Activated CD4-positive, alpha-beta T cell treated with anti-CD3 and anti-CD28 coated beads, Interleukin-2, amount 50 U/mL, for 4 hours (primary cell): Measurements from ENCODE around the gene SUPT3H.

Experiments
- DNase-seq, 2 experiments: peaks; one replicate each; pipeline ENCODE4 v3.0.0-alpha.2; 2020

Gene SUPT3H

DNA sequence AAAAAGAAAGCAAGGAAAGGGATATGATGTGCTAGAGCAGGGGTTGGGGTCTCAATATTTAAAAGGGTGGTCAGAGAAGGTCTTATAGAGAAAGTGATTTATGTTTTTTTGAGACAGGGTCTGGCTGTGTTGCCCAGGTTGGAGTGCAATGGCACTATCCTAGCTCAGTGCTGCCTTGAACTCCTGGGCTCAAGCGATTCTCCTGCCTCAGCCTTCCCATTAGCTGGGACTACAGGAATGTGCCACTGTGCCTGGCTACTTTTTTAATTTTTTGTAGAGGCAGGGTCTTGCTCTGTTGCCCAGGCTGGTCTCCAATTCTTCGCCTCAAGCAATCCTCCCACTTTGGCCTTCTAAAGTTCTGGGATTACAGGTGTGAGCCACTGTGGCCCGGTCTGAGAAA, 557.0 kb downstream of the SUPT3H start:
- no peak for DNase-seq

DNA sequence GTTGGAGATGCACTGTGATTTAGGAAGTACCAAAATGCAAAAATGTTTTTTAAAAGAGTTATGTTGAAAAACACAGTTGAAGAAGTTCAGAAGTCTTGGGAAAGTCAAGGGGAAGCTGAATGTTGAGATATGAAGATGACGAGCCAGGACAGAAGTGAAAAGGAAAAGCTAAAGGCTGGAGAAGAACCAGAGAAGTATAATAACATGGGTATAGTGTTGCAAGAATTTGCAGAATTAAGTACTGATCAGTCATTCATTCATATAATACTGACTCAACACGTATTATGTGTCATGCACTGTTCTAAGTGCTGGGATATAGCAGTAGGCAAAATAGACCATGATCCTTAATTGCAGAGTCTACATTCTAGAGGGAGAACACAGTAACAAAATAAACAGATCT, 557.4 kb downstream of the SUPT3H start:
- DNase-seq = no peak

DNA sequence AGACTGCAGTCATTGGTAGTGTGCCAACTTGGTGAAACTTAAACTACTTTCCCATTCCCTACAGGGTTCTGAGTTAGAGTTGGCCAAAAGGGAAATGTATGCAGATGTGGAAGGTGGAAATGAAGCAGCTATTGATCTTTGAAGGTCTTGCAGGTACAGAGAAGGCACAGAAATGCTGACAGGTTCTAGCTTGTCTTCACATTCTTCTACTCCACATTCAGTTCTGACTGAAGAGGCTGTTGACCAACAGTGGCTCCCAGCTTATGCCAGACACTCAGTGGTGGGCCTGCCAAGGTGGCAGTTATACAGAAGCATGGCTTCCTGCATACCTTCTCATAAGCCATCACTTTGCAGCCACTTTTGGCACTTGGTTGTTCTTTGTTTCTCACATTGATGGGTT, 566.3 kb downstream of the SUPT3H start:
- no peak for DNase-seq

DNA sequence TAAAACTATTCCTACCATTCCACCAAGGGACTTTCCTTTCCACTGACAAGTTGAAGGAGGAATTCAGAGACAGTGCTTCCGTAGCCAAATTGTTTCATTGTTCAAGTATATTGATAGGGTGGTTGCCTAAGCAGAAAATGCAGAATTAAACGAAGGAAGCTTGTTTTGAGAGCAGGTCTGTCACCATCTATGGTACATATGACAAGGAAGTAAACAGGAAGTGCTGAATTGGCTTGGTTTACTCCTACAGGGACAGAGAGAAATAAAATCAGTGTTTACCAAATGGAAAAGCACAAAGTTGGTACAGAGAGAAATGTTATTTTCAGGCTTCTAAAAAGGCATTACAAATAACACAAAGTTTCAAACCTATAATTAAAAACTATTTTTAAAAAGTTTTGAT, 568.5 kb downstream of the SUPT3H start:
- DNase-seq = no peak

DNA sequence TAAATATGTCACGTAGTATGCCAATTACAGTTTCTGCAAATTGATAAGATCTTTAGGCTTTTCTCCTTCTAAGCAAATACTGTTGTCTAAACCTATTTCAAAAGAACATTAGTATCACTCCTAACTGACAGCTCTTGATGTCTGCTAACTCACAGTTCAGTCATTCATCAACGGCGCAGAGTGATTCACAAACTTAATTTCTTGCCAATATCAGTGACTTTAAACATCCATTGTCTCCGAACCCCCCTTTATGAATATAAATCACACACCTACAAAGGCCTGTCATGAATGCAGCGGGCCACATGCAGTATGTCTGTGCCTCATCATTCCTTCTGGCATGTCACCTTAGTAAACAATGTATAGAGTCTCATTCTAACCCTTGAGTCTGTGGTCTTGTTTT, 569.6 kb downstream of the SUPT3H start:
- DNase-seq = no peak

DNA sequence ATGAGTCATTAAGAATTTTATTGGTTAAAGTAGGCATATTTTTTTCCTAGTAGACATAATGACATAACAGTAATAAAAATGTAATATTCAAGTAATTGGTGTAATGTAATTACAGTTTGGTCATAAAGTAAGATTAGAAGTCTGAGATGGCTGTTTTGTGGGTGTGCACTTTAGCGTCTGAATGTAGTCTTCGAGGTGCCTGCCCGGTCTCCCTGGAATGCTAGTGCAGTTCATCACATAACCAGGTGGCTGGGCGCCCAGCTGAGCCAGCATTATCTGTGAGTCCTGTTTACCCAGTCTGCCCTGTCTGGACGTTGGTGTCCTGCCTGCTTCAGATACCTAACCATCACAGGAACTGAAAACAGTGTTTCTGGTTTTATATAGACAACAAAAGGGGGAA, 571.1 kb downstream of the SUPT3H start:
- no peak for DNase-seq

DNA sequence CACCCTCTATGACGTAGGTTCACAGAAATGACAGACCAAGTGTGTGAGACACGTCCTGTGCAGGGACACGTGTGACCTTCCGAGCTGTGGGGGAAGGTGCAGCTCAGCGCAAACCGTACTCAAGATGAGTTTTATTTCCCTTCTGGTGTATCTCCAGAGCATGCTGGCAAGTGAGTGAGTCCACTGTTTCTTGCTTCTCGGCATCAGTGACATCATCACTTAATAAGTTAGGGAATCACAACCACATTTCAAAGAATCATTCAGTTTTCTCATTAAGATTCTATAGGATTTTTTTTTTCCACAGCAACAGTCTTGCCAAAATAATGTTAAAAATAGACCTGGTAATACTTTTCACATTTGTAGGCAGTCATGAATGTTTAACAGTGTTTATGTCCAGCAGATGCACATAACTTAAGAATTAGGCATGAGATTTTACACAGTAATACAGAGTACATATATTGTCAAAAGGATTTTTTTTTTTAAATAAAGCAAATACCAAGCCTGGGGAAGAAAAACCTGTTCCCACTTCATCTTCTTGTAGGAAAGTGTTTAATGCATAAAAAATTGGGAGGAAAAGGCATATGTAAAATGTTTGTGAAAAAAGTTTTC, 572.4 kb downstream of the SUPT3H start:
- DNase-seq = no peak

DNA sequence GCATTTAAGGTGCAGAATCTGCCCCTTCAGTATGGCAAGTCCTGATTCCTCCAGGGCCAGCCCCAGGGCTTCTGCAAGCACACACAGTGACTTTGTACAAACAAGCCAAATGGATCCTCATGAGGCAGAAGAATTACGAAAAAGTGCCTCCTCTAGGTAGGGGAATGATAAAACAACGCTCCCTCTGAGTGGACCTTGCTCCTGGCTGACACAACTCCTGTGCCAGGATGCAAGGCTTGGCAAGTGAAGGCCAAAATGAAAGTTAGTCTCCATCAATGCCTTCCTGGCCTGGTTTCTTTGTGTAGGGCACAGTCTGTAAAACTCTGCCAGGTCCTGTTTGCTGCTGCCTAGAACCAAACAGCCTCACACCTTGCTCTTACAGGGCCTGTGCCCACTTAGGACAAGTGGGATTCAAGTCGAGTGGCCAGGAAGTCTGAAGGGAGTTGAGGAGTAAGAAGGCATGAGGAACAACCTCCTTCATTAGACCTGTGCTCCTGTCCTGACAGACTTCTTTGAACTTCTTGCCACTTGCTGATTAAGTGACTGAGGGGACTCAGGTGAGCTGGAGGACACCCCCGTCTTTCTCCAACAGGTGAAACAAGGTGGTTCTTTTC, 573.1 kb downstream of the SUPT3H start:
- DNase-seq = no peak

DNA sequence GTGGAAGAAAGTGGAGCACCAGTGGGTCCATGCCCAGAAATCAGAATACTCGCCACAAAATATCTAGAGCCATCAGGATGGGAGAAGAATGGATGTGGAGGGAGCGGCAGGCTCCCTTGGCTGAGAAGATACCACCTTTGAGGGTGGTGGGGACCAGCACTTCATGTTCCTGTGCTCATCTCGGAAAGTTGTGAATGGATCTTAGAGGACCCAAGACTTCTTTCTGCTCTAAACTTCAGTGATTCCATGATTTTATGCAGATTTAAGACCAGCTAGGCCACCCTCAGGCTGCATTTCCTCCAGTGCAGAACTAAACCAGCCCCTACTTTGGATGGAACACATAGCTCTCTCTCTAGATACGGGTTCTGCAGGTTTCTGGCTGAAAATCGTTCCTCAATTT, 573.7 kb downstream of the SUPT3H start:
- no peak for DNase-seq

DNA sequence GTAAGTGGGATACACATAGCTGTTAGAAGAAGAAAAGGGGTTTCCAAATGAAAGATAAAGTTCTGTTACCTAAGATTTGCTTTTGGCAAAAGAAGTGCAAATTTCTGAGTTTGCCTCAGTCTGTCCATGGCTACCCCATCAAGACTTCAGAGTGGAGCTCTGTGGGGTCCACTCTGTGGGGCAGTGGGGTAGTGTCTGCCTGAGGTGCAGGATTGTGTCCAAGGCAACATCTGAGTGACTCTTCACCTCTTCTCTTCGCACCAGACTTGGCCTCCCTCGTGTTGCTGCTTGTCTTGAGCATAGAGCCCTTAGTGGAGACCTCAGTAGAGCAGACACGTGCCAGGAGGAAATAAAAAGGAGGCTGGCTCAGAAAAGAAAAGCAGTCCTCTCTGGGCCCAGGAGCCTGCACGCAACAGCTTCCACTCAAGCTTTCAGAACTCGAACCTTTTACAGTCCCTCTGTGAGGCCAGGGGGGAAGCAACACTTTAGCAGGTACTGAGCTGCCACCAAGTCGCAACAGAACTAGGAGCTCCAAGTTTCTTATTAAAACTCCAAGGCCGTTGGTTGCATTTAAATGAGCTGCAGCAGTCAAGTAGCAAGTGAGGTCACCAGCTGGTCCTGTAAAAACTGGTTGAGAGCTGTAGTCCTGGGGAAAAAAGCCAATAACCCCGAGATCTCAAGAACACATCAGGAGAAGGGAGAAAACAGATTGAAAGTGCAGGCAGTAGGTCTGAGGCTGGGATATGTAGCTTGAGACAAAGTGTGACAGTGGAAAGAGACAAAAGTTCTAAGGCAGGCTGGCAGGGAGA, 576.7 kb downstream of the SUPT3H start:
- no peak for DNase-seq

DNA sequence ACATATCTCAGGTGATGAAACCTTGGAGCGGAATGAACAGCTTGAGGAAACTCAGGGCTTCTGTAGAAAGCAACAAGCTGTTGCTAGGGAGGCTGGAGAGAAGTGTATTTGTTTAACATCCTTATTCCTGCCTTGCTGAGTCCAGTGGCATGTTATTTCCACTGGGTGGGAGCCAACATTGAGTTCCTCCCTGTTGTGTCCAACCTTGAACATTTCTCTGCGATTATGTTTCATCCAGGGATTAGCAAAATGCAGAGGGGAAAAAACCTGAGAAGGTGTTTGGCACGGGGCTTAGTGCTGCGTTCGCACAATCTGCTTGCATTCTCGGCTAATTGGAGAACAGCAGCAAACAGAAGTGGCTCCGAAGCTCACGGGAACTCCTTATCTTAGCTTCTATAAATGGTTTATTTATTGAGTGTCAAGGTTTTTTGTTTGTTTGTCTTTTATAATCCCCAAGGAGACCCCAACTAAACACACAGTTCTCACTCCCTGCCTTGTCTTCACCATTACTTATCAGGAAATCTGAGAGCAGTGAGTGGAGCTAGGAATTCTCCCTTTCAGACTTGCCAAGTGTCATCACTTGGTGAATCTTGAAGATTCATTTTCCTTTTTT, 577.5 kb downstream of the SUPT3H start:
- DNase-seq = no peak

DNA sequence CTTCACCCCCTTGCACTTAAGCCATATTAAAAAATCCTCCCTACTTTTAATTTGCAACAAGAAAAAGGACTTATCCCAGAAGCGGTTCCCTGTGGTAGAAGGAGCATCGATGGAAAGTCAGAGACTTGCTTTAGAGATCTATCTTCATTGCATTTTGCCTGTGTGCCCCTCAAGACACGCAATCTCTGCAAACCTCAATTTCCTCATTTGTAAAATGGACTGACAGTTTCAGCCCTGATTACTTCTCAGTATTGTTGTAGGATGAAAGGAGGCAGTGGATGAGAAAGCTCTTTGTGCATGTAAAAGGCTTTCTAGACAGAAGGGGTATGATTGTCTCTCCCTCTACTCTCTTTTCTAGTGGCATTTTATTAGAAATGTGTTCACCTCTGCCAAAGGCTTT, 580.0 kb downstream of the SUPT3H start:
- no peak for DNase-seq

DNA sequence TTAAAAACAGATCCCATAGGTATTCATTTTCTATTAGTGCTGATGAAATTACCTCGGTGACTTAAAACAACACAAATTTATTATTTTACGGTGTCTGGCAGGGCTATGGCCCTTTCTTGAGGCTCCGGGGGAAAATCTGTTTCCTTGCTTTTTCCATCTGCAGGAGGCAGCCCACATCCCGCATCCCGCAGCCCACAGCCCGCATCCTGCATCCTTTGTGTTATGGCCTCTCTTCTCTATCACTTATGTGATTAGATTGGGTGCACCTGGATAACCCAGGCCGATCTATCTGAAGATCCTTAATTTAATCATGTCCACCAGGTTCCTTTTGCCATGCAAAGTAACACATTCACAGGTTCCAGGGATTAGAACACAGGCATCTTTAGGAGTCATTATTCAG, 582.4 kb downstream of the SUPT3H start:
- DNase-seq = no peak

DNA sequence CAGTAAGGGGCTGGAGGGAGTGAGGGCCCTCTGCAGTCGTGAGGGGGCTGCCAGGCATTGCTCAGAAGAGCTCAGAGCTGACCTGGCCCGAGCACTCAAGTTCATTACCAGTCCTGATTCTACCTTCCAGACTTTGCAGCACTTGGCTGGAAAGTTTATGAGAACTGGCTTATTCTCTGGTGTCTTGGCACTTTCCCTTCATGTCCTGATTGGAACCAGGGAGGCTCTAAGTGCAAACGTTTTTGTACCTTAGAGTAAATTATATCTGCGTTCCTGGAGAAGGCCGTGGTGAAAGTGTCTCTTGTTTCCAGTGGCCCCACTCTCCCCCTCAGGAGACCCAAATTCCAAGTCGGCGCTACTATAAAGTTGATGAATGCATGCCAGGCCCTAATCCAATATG, 587.9 kb downstream of the SUPT3H start:
- no peak for DNase-seq

DNA sequence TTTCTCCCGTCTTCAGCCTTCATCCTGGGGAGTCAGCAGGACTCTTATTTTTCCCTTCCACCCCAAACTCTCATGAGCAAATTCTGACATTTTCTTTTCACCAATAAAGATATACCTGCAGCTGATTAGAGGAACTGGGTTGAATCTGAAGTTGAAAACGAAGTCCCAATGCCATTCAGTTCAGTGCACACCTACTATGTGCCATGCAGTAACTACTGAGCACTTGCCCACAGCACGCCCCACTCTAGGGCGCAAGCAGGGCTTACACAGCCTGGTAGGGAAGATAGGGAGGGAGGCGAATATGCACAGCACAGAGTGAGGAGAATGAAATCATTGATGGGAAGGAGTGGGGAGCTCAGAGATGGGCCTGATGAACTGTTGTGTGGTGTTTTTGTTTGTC, 588.7 kb downstream of the SUPT3H start:
- no peak for DNase-seq

DNA sequence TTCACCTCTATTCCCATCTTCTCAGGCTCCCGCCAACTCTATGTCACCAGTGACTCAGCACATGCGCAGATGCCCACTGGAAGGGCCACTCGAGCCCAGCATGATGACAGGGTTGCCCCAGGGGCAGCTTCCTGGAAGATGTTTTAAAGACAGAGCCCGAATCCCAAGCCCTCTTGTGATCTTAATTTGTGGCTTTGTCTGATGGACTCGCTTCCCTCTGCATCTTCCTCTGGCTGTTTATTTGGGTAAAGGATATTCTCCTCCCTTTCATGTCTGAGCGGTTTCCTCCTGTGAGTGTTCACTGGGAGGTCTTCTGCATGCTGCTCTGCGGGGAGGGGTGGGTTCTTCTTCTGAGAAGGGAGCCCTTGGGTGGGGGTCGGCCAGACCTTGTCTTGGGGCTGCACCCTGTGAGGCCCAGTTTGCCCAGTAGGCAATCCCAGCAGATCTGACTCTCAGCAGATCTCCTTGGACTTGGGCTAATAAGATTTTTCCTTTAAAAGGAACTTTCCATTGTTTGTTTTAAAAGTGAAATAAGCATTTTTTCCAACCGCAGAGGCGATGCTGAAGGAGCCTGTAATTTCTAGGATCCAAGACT, 589.2 kb downstream of the SUPT3H start:
- DNase-seq = no peak

DNA sequence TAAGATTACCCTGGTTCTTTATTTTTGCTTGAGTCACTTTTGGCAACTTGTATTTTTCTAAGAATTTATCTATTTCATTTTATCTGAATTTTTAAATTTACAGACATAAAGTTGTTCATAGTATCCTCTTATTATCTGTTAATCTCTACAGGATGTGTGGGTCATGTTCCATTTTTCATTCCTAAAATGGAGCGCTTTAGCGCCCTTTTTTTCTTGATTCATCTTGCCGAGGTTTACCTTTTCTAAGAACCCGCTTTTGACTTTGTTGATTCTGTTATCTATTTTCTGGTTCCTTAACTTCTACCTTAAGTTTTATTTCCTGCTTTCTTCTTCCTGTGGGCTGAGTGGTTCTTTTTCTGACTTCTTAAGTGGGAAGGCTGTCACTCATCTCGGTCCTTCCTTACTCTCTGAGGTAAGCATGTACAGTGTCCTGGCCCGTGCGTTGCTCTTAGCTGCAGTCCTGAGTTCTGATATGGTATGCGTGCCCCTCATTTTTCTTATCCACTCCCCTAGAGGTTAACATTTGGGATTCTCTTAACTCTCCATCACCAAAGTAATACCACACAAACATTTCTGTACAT, 590.4 kb downstream of the SUPT3H start:
- DNase-seq = no peak

DNA sequence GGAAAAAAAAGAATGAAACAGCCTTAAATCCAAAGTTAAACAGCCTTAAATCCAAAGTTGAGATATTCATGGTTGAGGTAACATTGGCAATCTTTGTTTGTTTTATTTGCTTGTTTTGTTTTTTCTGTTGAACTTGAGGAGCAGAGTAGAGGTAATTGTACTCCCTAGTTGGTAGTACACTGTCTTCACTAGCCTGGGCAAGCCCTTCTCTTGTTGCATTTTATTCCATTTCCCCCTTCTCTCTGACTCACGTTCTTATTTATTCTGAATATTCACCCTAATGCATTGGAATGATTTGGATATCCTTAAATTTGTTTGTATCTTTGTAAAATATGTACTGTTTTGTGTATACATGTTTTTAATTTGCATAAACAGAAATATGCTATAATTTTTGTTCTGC, 592.6 kb downstream of the SUPT3H start:
- DNase-seq = no peak

DNA sequence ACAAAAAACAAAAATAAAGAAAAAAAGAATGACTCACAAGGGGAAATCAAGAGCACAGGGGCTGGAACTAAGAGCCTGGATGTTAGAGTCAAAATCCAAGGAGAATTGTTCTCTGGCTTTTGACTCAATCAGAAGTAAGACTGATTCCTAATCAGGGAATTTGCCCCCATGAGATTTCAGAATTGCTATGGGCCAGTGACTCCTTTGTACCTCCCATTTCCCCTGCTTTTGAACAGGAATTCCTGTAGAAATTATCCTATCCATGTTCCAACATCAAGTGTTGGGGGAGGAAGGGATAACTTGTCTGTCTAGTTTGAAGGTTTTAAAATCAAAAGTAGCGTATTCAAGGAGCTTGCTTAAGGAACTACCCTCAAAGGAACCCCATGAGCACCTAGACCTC, 593.5 kb downstream of the SUPT3H start:
- no peak for DNase-seq

DNA sequence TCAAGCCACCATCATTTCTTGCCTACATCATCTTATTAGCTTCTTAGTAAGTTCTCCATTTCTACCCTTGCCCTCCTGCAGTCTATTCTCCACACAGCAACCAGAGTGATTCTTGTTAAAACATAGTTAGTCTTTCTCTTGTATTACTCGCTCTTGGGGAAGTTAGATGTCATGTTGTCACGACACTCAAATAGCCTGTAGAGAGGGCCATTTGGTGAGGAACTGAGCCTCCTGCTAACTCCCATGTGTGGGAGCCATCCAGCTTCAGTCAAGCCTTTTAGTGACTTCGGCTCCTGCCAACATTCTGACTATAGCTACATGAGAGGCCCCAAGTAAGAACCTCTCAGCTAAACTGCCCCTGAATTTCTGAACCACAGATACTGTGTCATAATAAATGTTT, 594.8 kb downstream of the SUPT3H start:
- no peak for DNase-seq

DNA sequence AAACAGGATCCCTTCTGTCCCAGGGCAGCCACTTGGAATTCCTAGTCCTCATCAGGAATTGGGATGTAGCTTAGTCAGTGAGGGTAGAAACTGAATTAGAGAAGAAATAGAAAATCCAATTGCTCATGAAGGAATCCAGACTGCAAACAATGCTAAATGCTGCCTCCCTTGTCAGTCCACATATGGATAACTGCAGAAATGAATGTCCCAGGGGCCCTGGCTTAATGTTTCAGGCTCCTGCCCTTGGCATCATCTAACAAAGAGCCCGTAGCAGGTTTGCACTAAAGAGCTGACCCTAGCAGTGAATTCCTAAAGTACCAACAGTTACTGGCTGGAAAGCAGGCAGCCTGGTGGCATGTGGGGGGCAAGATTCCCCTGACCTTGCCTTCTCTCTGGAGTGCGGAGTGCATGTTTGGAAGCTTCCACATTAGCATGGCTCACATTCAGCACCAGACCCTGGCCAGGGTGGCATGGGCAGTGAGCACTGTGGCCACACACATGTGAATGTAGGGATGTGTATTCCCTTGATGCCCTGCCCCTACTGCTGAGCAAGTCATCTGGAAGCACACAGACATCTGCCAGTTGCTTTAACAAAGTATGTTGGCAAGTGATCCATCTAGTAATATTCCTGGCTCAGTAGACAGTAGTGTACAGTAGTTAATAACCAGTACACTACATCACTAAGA, 595.7 kb downstream of the SUPT3H start:
- no peak for DNase-seq

DNA sequence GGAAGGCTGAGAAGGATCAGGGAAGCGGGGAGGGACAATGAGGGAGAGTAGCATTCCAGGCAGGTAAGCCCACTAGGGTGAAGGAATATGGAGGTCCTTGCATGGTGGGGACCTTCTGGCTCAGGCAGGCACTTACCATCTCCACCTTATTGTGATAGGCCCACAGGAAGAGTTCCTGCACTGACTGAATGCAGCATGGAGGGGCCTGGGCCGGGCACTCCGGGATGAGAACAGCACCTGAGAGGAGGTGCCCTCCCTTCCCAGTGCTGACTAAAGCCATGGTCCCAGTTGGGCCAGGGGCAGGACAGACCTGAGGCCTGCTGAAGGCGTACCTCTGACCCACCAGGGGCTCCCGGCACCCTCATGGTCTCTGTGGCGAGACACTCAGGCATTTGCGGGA, 597.6 kb downstream of the SUPT3H start:
- no peak for DNase-seq
